ENCODE results near the gene WDTC1.
A peak's percentile ranks its signal among the peaks of the same experiment; 100 is the strongest.

WDTC1 gene

DNA sequence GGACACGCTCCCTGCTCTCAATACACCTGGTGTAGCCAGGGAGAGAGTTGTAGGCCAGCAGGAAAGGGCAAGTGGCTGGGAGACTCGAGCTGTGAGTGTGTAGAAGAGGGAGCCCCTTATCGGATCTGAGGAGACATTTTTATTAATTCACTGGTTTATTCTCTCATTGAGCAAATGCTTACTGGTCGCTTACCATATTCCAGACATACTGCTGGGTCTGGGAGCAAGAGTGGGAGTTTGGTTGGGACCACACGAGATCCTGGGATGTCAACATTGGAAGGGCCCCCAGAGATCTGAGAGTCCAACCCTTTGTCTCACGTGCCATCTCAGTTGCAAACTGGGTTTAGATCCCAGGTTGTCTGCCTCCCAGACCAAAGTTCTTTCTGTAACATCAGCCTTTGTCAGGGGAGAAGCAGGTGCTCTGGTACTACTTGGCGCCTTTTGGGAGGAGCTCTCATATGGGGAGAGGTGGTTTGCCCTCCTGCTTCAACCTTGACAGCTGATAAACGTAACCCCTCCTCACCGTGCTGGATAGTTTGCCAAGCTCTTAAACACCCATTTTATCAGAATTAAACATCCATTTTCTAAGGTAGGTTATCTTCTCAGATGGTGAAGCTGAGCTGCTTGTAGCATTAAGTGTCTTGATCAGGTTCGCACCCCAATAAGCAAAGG is 88.3 kb downstream of the WDTC1 start:
- Histone ChIP-seq H3K9ac (ENCODE audit: low read length) (peak overlapping the region; percentile 97), H3K4me2 (ENCODE audit: low read length) (peak overlapping the region; percentile 98), H3K79me2 (ENCODE audit: low read length) (peaks cover 53% of the 10 kb centered on the region), H4K20me1 (ENCODE audit: insufficient read depth, low read length) (no peaks in the 10 kb centered on the region), H2AFZ (ENCODE audit: low read depth, low read length) (peak overlapping the region; percentile 54; the same call in 1 of the 2 replicates), H3K36me3 (replicated peaks; ENCODE audit: low read depth, low read length) (no peaks in the 10 kb centered on the region), H3K9me3 (ENCODE audit: insufficient read depth, low read length) (no peaks in the 10 kb centered on the region), H3K4me1 (ENCODE audit: low read length) (peaks cover 8% of the 10 kb centered on the region), H3K4me3 (ENCODE audit: low read length) (peak overlapping the region; percentile 98), H3K27ac (ENCODE audit: low read length) (peak overlapping the region; percentile 71), H3K27me3 (ENCODE audit: low read depth, low read length) (no peaks in the 10 kb centered on the region)
- TF ChIP-seq CTCF (IDR thresholded peaks at IDR 0.05; ENCODE audit: low read depth, low read length) (no peak), EZH2phosphoT487 (IDR thresholded peaks at IDR 0.05; ENCODE audit: low read depth) (no peak)

DNA sequence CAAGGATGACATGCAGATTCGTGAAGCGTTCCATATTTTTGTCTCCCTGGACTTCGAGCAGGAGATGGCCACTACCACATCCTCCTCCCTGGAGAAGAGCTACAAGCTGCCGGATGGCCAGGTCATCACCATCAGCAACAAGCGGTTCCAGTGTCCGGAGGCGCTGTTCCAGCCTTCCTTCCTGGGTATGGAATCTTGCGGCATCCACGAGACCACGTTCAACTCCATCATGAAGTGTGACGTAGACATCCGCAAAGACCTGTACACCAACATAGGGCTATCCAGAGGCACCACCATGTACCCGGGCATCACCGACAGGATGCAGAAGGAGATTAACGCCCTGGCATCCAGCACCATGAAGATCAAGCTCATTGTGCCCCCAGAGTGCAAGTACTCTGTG is 90.9 kb downstream of the WDTC1 start:
- H3K4me1 ChIP-seq (ENCODE audit: low read length), result peaks cover 8% of the 10 kb centered on the region
- no peaks in the 10 kb centered on the region for H3K9me3 ChIP-seq (ENCODE audit: insufficient read depth, low read length)
- no peak overlapping the region for H3K4me3 ChIP-seq (ENCODE audit: low read length)
- no peaks in the 10 kb centered on the region for H4K20me1 ChIP-seq (ENCODE audit: insufficient read depth, low read length)
- H3K4me2 ChIP-seq (ENCODE audit: low read length), result no peak overlapping the region
- H3K9ac ChIP-seq (ENCODE audit: low read length), result no peak overlapping the region
- H3K27me3 ChIP-seq (ENCODE audit: low read depth, low read length), result no peaks in the 10 kb centered on the region
- H2AFZ ChIP-seq (ENCODE audit: low read depth, low read length), result no peak overlapping the region
- H3K36me3 ChIP-seq (replicated peaks; ENCODE audit: low read depth, low read length), result peaks cover 3% of the 10 kb centered on the region
- H3K27ac ChIP-seq (ENCODE audit: low read length), result no peak overlapping the region
- H3K79me2 ChIP-seq (ENCODE audit: low read length), result peaks cover 70% of the 10 kb centered on the region
- TF ChIP-seq EZH2phosphoT487 (IDR thresholded peaks at IDR 0.05; ENCODE audit: low read depth) (no peak), CTCF (IDR thresholded peaks at IDR 0.05; ENCODE audit: low read depth, low read length) (no peak)

- Histone ChIP-seq H3K4me2 (ENCODE audit: low read length) (no peak overlapping the region), H3K4me1 (ENCODE audit: low read length) (peaks cover 8% of the 10 kb centered on the region), H3K4me3 (ENCODE audit: low read length) (no peak overlapping the region), H3K36me3 (replicated peaks; ENCODE audit: low read depth, low read length) (peaks cover 3% of the 10 kb centered on the region), H4K20me1 (ENCODE audit: insufficient read depth, low read length) (no peaks in the 10 kb centered on the region), H3K9ac (ENCODE audit: low read length) (no peak overlapping the region), H2AFZ (ENCODE audit: low read depth, low read length) (no peak overlapping the region), H3K27me3 (ENCODE audit: low read depth, low read length) (no peaks in the 10 kb centered on the region), H3K27ac (ENCODE audit: low read length) (no peak overlapping the region), H3K9me3 (ENCODE audit: insufficient read depth, low read length) (no peaks in the 10 kb centered on the region), H3K79me2 (ENCODE audit: low read length) (peaks cover 66% of the 10 kb centered on the region)
- no peak for TF ChIP-seq CTCF (IDR thresholded peaks at IDR 0.05; ENCODE audit: low read depth, low read length)
- TF ChIP-seq EZH2phosphoT487 (IDR thresholded peaks at IDR 0.05; ENCODE audit: low read depth), result no peak
Observed at GRCh38 chr1:27327964-27328363, 93.5 kb downstream of the WDTC1 start.

DNA sequence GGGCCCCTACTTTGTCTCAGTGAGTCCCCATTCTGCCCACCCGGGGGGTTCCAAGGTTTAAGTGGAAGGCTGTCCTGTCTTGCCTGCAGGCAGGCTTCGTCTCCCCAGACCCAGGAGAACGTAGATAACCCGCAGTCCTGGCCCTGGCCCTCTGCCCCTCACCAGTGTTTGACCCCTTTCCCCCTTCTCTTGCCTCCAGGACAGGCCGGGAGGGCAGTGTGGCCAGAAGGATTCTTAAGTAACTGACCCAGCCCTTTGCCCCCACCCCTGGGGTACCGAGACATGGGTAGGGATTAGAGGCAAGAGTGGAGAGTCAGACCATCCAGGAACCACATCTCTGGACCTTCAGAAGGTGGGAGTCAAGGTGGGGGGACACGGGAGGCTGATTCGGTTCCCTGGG is 96.4 kb downstream of the WDTC1 start:
- H3K9me3 ChIP-seq (ENCODE audit: insufficient read depth, low read length), result no peaks in the 10 kb centered on the region
- H3K4me1 ChIP-seq (ENCODE audit: low read length), result no peaks in the 10 kb centered on the region
- no peaks in the 10 kb centered on the region for H4K20me1 ChIP-seq (ENCODE audit: insufficient read depth, low read length)
- H3K36me3 ChIP-seq (replicated peaks; ENCODE audit: low read depth, low read length), result peaks cover 3% of the 10 kb centered on the region
- no peak overlapping the region for H3K4me2 ChIP-seq (ENCODE audit: low read length)
- H3K27ac ChIP-seq (ENCODE audit: low read length), result no peak overlapping the region
- H2AFZ ChIP-seq (ENCODE audit: low read depth, low read length), result no peak overlapping the region
- no peaks in the 10 kb centered on the region for H3K27me3 ChIP-seq (ENCODE audit: low read depth, low read length)
- TF ChIP-seq CTCF (IDR thresholded peaks at IDR 0.05; ENCODE audit: low read depth, low read length) (no peak), EZH2phosphoT487 (IDR thresholded peaks at IDR 0.05; ENCODE audit: low read depth) (no peak)
- H3K79me2 ChIP-seq (ENCODE audit: low read length), result peaks cover 38% of the 10 kb centered on the region
- H3K9ac ChIP-seq (ENCODE audit: low read length), result no peak overlapping the region
- no peak overlapping the region for H3K4me3 ChIP-seq (ENCODE audit: low read length)

All from OCI-LY3 (cell line).